Activated CD4-positive, alpha-beta memory T cell treated with anti-CD3 and anti-CD28 coated beads for 36 hours (primary cell): ENCODE results near the gene ACSS3. TPM values are rescaled to one million over a fixed set of nuclear protein-coding genes. Genes with fewer than 3 reads are reported as not detected.

ENCODE experiments used
- CTCF ChIA-PET: fragments of 350-600 bp; sonication (Branson Sonifier 250); formaldehyde crosslinking; loops from one replicate; lab custom pipeline; 2021; ENCODE audit warnings: antibody characterized with exemption, inconsistent platforms; lab: Charles Lee
- POLR2A ChIA-PET: fragments of 350-600 bp; sonication (Branson Sonifier 250); formaldehyde crosslinking; loops from one replicate; lab custom pipeline; 2021; ENCODE audit warnings: antibody characterized with exemption; lab: Charles Lee
- DNase-seq: peaks from one replicate; pipeline ENCODE4 v3.0.0-alpha.2; 2020
- H3K27ac Mint-ChIP-seq: one replicate; pipeline ENCODE4 v1.8.0; 2021; ENCODE audit warnings: mixed read lengths
- H3K27me3 Mint-ChIP-seq: one replicate; pipeline ENCODE4 v1.8.0; 2021; ENCODE audit warnings: mixed read lengths
- H3K36me3 Mint-ChIP-seq: one replicate; pipeline ENCODE4 v1.8.0; 2021; ENCODE audit warnings: mixed read lengths
- H3K4me1 Mint-ChIP-seq: one replicate; pipeline ENCODE4 v1.8.0; 2021; ENCODE audit warnings: low read depth, mixed read lengths
- H3K4me3 Mint-ChIP-seq: one replicate; pipeline ENCODE4 v1.8.0; 2021; ENCODE audit warnings: mild to moderate bottlenecking, mixed read lengths
- H3K9me3 Mint-ChIP-seq: one replicate; pipeline ENCODE4 v1.8.0; 2021; ENCODE audit warnings: mixed read lengths
- intact Hi-C: fragments of 100-400 bp; cut with micrococcal nuclease; formaldehyde crosslinking; loops from one replicate; pipeline ENCODE4 v1.15.1; 2023
- total RNA-seq, 2 experiments: library from RNA; stranded (reverse); gene quantifications; one replicate each; pipeline ENCODE4 v1.2.3, GENCODE V29; 2021

The ACSS3 gene
- total RNA-seq, 2 experiments from 2014 or later: not detected

DNA sequence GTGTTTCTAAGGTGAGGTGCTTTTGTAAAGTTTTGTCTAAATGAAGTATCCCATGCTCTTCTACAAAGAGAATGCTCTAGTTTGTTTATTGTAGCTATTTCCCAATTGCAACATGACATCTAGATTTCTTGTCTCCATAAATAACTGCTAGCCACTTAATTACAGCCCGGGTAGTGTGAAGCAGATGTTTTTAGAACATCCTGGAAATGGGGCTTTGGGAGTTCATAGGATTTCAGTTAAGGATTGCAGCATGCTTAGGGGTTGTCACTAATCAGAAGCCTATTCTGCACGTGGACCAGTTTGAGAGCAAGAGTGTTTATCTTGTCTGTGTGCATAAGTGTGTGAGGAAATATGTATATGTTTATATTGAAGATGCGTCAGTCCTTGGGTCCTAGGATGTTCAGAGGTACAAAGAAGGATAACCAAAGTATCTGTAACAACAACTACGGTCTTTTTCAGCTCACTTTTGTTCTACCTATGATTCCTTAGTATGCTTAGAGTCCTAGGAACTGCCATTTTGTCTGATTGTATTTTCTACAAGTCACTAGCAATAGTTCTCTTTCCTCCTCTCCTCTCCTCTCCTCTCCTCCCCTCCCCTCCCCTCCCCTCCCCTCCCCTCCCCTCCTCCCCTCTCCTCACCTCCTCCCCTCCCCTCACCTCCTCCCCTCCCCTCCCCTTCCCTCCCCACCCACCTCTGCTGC lies 135.3 kb downstream of the ACSS3 start:
- DNase-seq: no peak
- H3K27ac Mint-ChIP-seq: no peak overlapping the region
- H3K36me3 Mint-ChIP-seq: no peaks in the 10 kb centered on the region
- H3K4me3 Mint-ChIP-seq: no peak overlapping the region
- intact Hi-C loops: no loop called here
- ChIA-PET POLR2A (no interaction called here), CTCF (no interaction called here)
- no peaks in the 10 kb centered on the region for H3K27me3 Mint-ChIP-seq
- no peaks in the 10 kb centered on the region for H3K4me1 Mint-ChIP-seq
- H3K9me3 Mint-ChIP-seq: peaks cover 4% of the 10 kb centered on the region

DNA sequence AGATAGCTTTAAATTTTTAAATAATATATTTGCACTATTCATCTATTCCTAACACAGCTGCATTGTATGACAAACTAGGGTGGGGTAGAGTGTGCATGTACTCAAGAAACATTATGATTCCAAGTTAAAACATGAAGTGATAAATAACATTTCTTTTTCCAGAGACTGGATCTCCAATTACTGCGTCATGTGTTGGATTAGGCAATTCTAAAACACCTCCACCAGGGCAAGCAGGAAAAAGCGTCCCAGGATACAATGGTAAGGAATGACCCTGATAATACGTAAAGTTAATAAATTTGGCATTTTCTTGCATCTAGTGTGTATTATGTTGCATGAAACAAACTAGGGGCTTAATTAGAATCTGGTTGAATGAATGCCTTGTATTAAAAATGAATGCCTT lies 138.9 kb downstream of the ACSS3 start:
- Mint-ChIP-seq H3K9me3 (peaks cover 5% of the 10 kb centered on the region), H3K36me3 (no peaks in the 10 kb centered on the region), H3K4me3 (no peak overlapping the region), H3K27me3 (no peaks in the 10 kb centered on the region), H3K27ac (no peak overlapping the region), H3K4me1 (no peaks in the 10 kb centered on the region)
- intact Hi-C loops: no loop called here
- POLR2A ChIA-PET: interaction anchor here (0.6 kb wide), 1 partner anchor 465 kb away, joined by 3 read pairs; no protein-coding TSS in a partner anchor
- CTCF ChIA-PET: no interaction called here
- DNase-seq: no peak

DNA sequence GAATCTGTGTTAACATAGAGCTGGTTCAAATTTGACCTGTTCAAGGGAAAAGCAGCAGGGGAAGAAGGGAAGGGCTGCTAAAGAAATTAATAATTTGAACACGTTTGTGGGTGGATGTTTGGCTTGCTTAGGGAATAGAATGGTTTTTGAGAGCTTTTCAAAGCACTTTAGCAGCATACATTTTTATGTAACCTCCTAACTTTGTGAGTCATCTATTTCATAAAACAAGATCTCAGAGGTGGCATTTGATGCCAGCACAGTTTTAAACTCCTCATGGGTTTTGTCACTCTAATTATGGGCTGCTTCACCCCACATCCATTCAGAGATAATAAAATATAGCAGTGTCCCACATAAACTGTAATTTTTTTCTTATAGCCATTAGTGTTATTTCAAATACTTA lies 143.8 kb downstream of the ACSS3 start:
- Mint-ChIP-seq H3K36me3 (no peaks in the 10 kb centered on the region), H3K27me3 (no peaks in the 10 kb centered on the region)
- POLR2A ChIA-PET: no interaction called here

DNA sequence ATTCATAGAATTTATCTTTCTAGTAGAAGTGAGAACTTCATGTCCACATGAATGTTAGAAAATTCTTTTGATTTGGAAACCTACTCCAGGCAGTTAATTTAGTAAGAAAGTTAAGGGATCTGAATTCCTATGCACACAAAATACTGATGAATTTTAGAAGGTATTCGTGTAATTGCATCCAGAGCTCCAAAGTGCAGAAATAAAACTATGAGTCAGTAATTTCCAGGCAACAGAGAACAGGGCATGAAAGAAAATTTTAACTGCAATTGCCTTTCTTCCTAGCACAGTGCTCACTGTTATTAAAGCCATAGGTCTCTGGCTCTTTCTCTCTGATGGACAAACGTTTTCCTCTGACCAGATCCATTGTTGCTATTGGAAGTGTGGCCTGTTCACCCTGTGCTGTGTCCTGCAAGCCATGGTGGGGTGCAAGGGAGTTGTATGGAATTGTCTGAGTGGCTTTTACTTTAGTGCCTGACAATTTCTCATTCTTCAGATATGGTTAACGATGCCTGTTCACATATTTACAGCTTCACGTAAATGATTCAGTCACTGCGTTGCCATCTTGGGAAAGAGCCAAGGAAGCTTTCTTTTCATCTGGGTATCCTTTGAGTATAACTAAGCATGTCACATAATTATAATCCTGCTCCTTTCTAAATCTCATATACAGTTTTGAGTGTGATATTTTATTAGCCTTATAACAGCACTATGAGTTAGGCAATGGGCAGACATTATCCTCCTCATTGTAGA lies 145.1 kb downstream of the ACSS3 start:
- Mint-ChIP-seq H3K9me3 (peaks cover 5% of the 10 kb centered on the region), H3K27ac (no peak overlapping the region), H3K27me3 (no peaks in the 10 kb centered on the region), H3K4me3 (no peak overlapping the region), H3K36me3 (no peaks in the 10 kb centered on the region), H3K4me1 (no peaks in the 10 kb centered on the region)
- intact Hi-C loops: no loop called here
- DNase-seq: no peak
- POLR2A ChIA-PET: no interaction called here
- CTCF ChIA-PET: no interaction called here

More for the DNA sequence above, 143.8 kb downstream of the ACSS3 start:
- Mint-ChIP-seq H3K9me3 (peaks cover 5% of the 10 kb centered on the region), H3K27ac (no peak overlapping the region), H3K4me1 (no peaks in the 10 kb centered on the region), H3K4me3 (no peak overlapping the region)
- intact Hi-C loops: no loop called here
- no peak for DNase-seq
- CTCF ChIA-PET: no interaction called here

DNA sequence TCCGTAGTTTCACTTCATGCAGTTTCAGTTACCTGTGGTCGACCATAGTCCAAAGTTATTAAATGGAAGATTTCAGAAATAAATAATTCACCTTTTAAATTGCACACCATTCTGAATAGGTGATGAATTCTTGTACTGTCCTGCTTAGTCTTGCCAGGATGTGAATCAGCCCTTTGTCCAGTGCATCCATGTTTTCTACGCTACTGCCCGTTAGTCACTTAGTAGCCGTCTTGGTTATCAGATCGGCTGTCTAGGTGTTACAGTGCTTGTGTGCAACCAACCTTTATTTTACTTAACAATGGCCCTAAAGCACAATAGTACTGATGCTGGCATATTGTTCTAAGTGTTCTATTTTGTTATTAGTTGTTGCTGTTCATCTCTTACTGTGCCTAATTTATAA lies 146.7 kb downstream of the ACSS3 start:
- H3K27ac Mint-ChIP-seq: no peak overlapping the region
- H3K4me1 Mint-ChIP-seq: no peaks in the 10 kb centered on the region
- no peak overlapping the region for H3K4me3 Mint-ChIP-seq
- no peaks in the 10 kb centered on the region for H3K27me3 Mint-ChIP-seq
- intact Hi-C loops: no loop called here
- DNase-seq: no peak
- no peaks in the 10 kb centered on the region for H3K36me3 Mint-ChIP-seq
- ChIA-PET CTCF (no interaction called here), POLR2A (no interaction called here)
- H3K9me3 Mint-ChIP-seq: peaks cover 5% of the 10 kb centered on the region

DNA sequence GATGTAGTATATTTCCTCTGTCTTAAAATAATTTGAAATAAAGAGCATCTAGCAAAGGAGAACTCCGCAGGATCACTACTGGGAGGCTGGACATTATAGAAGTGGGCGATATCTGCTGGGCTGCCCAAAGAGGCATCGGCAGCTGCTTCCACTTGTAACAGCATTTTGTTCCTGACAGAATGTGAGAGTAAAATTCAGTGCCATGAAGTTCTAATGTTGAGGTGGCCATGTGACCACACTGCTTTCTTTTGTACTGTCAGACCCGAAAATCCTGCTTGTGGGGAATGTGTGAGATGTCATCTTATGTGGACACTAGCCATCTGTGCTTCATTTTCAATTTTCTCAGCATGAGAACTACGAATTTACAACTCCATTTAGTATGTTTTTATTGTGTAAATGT lies 151.9 kb downstream of the ACSS3 start:
- Mint-ChIP-seq H3K4me3 (no peak overlapping the region), H3K36me3 (no peaks in the 10 kb centered on the region), H3K27ac (no peak overlapping the region), H3K27me3 (no peaks in the 10 kb centered on the region), H3K9me3 (no peaks in the 10 kb centered on the region), H3K4me1 (no peaks in the 10 kb centered on the region)
- intact Hi-C loops: no loop called here
- CTCF ChIA-PET: no interaction called here
- DNase-seq: no peak
- POLR2A ChIA-PET: no interaction called here

DNA sequence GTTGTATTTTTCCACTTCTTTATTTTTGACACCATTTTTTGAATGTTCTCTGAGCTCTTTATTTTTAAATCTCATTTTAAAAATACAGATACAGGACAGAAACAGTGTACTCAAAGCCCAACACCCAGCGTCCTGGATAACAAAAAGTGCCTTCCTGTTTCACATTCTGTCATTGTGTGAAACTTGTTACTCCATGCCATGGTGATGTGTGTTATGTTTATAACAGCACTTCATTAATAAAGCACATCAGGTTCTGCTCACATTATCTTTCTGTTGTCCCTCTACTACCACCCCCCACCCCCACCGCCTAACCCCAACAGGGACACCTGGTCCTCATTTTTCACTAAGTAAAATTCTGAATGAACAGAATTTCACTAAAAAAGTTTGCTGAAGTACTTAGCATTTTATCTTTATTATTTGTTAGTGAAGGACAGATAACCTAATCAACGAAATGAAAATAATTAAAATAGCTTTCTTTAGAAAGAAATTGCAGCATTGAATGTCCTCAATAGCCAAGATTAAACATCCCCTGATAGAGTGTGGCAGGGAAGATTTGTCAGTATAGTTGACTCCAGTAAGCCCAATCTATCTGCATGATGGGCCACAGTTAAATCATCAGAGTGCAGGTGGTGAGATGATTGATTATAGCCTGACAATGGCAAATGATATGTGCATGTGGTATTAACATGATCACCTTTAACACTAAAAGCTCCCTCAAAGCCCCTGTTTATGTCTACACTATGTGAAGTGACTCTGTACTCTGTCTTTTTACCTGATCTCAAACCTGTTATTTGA lies 153.9 kb downstream of the ACSS3 start:
- POLR2A ChIA-PET: no interaction called here
- no peaks in the 10 kb centered on the region for H3K27me3 Mint-ChIP-seq
- H3K4me3 Mint-ChIP-seq: no peak overlapping the region
- no peaks in the 10 kb centered on the region for H3K9me3 Mint-ChIP-seq
- no peaks in the 10 kb centered on the region for H3K36me3 Mint-ChIP-seq
- intact Hi-C loops: no loop called here
- no peaks in the 10 kb centered on the region for H3K4me1 Mint-ChIP-seq
- H3K27ac Mint-ChIP-seq: no peak overlapping the region
- CTCF ChIA-PET: no interaction called here
- DNase-seq: no peak

DNA sequence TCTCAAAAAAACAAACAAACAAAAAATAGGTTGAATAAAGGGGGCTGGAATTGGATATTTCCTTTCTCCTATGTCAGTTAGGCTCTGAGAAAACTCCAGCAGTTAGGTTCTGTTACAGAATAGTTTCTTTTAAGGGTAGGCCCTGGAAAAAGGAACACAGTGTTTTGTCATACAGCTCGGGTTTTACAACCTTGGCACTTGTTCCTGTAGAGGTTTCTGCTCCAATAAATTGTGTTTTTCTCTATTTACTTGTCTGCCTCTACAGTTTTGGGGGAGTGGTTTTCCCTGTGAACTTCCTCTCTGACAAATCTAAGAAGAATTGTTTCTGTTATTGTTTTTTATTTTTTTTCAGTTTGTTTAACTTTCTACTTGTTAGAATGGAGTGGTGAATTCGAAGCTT lies 167.6 kb downstream of the ACSS3 start:
- ChIA-PET POLR2A (no interaction called here), CTCF (no interaction called here)
- Mint-ChIP-seq H3K4me1 (no peaks in the 10 kb centered on the region), H3K4me3 (no peak overlapping the region), H3K9me3 (peaks cover 6% of the 10 kb centered on the region), H3K27ac (no peak overlapping the region), H3K27me3 (no peaks in the 10 kb centered on the region), H3K36me3 (no peaks in the 10 kb centered on the region)
- no peak for DNase-seq
- intact Hi-C loops: no loop called here

DNA sequence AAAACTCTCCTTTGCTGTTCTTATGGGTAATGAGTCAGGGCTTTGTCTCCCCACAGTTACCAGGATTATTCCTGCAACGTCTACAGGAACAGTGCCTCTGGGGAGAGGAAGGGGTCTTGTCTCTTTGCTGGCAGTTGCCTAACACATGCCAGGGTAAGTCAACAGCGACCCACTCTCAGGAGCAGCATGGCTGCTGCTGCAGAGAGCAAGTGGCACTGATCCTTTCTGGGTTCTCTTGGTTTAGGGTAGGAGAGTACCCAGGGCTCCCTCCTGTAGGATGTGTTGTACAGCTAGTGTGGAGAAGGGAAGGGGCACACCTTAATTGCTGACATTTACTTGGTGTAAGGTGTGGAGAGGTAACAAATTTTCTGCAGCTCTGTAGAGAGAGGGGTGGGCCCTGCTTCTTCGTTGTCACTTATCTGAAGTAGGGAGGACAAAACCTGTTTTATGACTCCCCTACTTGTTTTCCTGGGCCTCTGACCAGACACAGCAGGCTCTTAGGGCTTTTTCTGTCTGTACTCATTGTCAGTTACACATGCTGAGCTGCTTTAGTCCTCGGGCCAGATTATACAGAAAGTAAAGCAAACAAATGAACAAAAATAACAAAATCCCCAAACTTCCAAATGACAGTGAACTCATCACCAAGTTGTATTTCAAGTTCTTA lies 168.2 kb downstream of the ACSS3 start:
- Mint-ChIP-seq H3K27ac (no peak overlapping the region), H3K36me3 (no peaks in the 10 kb centered on the region), H3K9me3 (peaks cover 6% of the 10 kb centered on the region), H3K27me3 (no peaks in the 10 kb centered on the region), H3K4me3 (no peak overlapping the region), H3K4me1 (no peaks in the 10 kb centered on the region)
- CTCF ChIA-PET: no interaction called here
- POLR2A ChIA-PET: no interaction called here
- intact Hi-C loops: no loop called here
- no peak for DNase-seq

DNA sequence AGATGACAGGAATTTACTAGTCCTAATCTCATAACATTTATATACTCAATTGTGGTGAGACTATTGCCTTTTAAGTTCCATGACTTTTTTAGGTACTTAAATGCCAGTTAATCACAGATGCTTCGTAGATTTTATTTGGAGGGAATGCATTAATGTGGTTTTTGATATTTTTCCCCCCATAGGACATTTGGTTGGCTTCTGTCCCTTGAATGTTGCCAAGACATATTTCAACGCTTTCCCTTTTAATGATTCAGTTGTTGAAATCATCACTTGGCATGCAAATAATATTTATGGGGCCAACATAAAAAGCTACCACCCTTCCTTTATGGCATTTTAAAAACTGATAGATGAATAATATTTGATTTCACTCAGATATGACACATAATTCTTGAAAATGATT lies 172.1 kb downstream of the ACSS3 start:
- no peak overlapping the region for H3K4me3 Mint-ChIP-seq
- no peak overlapping the region for H3K27ac Mint-ChIP-seq
- no peaks in the 10 kb centered on the region for H3K9me3 Mint-ChIP-seq
- H3K27me3 Mint-ChIP-seq: no peaks in the 10 kb centered on the region
- ChIA-PET CTCF (no interaction called here), POLR2A (no interaction called here)
- H3K36me3 Mint-ChIP-seq: no peaks in the 10 kb centered on the region
- H3K4me1 Mint-ChIP-seq: no peaks in the 10 kb centered on the region
- no peak for DNase-seq
- intact Hi-C loops: no loop called here

DNA sequence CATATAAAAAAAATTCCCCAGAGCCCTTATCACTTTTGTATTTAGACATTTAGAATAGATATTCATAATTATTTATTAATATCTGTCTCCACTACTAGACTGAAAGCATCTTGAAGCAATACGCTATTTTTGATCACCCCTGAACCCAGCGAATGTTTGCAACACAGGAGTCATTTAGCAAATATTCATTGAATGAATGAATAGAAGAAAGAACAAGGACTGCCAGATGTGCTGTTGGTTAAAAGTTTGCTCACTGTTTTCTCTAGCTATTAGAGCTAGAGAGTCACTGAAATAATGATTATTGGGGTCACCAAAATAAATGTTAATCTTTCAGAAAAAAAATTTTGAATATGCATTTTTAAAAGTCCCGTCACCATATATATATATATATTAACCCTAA lies 174.3 kb downstream of the ACSS3 start:
- no peak overlapping the region for H3K4me3 Mint-ChIP-seq
- intact Hi-C loops: no loop called here
- H3K4me1 Mint-ChIP-seq: no peaks in the 10 kb centered on the region
- H3K36me3 Mint-ChIP-seq: no peaks in the 10 kb centered on the region
- ChIA-PET POLR2A (no interaction called here), CTCF (no interaction called here)
- H3K9me3 Mint-ChIP-seq: peaks cover 8% of the 10 kb centered on the region
- H3K27me3 Mint-ChIP-seq: no peaks in the 10 kb centered on the region
- no peak for DNase-seq
- H3K27ac Mint-ChIP-seq: no peak overlapping the region

DNA sequence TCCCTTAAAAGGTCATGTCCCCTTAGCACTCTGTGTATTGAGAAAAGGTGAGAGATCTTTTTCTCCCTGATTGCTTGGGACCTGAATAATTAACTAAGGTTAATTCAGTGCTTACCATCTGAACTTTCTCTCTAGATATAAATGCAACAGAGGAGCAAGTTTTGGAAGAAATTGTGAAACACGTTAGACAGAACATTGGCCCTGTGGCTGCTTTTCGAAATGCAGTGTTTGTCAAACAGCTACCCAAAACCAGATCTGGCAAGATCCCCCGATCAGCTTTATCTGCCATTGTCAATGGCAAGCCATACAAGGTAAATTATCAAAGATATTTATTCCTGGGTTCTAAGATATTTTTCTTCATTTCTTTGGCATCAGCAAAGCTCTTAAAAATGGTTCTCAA lies 175.5 kb downstream of the ACSS3 start:
- CTCF ChIA-PET: no interaction called here
- Mint-ChIP-seq H3K27ac (no peak overlapping the region), H3K27me3 (no peaks in the 10 kb centered on the region), H3K9me3 (peaks cover 8% of the 10 kb centered on the region), H3K4me1 (no peaks in the 10 kb centered on the region), H3K4me3 (no peak overlapping the region), H3K36me3 (no peaks in the 10 kb centered on the region)
- POLR2A ChIA-PET: no interaction called here
- intact Hi-C loops: no loop called here
- no peak for DNase-seq
